Rectal smooth muscle tissue (tissue), 1 donor: ENCODE measurements around the gene FBXL17.
"Not testable (repeated sequence)": the region's sequence is repeated elsewhere in the genome, so short reads cannot be mapped to it uniquely, and the experiment has no call there.

Experiments used
- H3K27ac ChIP-seq: one replicate; pipeline ENCODE4 v1.7.0; 2013; ENCODE audit warnings: low read depth, low read length, inconsistent platforms
- H3K27me3 ChIP-seq: one replicate; pipeline ENCODE4 v1.7.0; 2013; ENCODE audit warnings: low read length; ENCODE audit not compliant: control insufficient read depth, insufficient read depth
- H3K36me3 ChIP-seq: one replicate; pipeline ENCODE4 v1.7.0; 2013; ENCODE audit warnings: low read length; ENCODE audit not compliant: control insufficient read depth, insufficient read depth
- H3K4me1 ChIP-seq: one replicate; pipeline ENCODE4 v1.7.0; 2013; ENCODE audit warnings: low read length; ENCODE audit not compliant: control insufficient read depth, insufficient read depth
- H3K4me3 ChIP-seq: one replicate; pipeline ENCODE4 v1.7.0; 2013; ENCODE audit warnings: low read length
- H3K9ac ChIP-seq: one replicate; pipeline ENCODE4 v1.7.0; 2013; ENCODE audit warnings: low read length

FBXL17 gene

GRCh38 chr5:108206707-108207106 is 175.2 kb downstream of the FBXL17 start:
- Histone ChIP-seq H3K27me3 (no peaks in the 10 kb centered on the region), H3K4me3 (no peak overlapping the region), H3K4me1 (no peaks in the 10 kb centered on the region), H3K36me3 (no peaks in the 10 kb centered on the region), H3K9ac (no peak overlapping the region), H3K27ac (no peak overlapping the region)

- Histone ChIP-seq H3K4me3 (no peak overlapping the region), H3K9ac (no peak overlapping the region), H3K27ac (no peak overlapping the region), H3K4me1 (no peaks in the 10 kb centered on the region), H3K36me3 (no peaks in the 10 kb centered on the region), H3K27me3 (no peaks in the 10 kb centered on the region)
Observed at GRCh38 chr5:108201721-108202120, 180.2 kb downstream of the FBXL17 start.

GRCh38 chr5:108196276-108196675 is 185.6 kb downstream of the FBXL17 start:
- Histone ChIP-seq H3K4me1 (no peaks in the 10 kb centered on the region), H3K27ac (no peak overlapping the region), H3K36me3 (no peaks in the 10 kb centered on the region), H3K27me3 (no peaks in the 10 kb centered on the region), H3K4me3 (no peak overlapping the region), H3K9ac (no peak overlapping the region)

- Histone ChIP-seq H3K4me3 (no peak overlapping the region), H3K9ac (no peak overlapping the region), H3K27me3 (no peaks in the 10 kb centered on the region), H3K27ac (no peak overlapping the region), H3K36me3 (no peaks in the 10 kb centered on the region), H3K4me1 (no peaks in the 10 kb centered on the region)
Observed at GRCh38 chr5:108193021-108193795, 188.7 kb downstream of the FBXL17 start.

GRCh38 chr5:108184940-108185339 is 197.0 kb downstream of the FBXL17 start:
- no peaks in the 10 kb centered on the region for H3K27me3 ChIP-seq
- no peaks in the 10 kb centered on the region for H3K4me1 ChIP-seq
- no peak overlapping the region for H3K9ac ChIP-seq
- no peak overlapping the region for H3K4me3 ChIP-seq
- H3K27ac ChIP-seq, result no peak overlapping the region
- no peaks in the 10 kb centered on the region for H3K36me3 ChIP-seq

GRCh38 chr5:108181975-108182374 is 199.9 kb downstream of the FBXL17 start:
- no peaks in the 10 kb centered on the region for H3K4me1 ChIP-seq
- no peak overlapping the region for H3K27ac ChIP-seq
- no peaks in the 10 kb centered on the region for H3K36me3 ChIP-seq
- no peak overlapping the region for H3K9ac ChIP-seq
- no peaks in the 10 kb centered on the region for H3K27me3 ChIP-seq
- no peak overlapping the region for H3K4me3 ChIP-seq

- Histone ChIP-seq H3K36me3 (no peaks in the 10 kb centered on the region), H3K27me3 (no peaks in the 10 kb centered on the region), H3K9ac (no peak overlapping the region), H3K27ac (no peak overlapping the region), H3K4me3 (no peak overlapping the region), H3K4me1 (no peaks in the 10 kb centered on the region)
Observed at GRCh38 chr5:108174286-108174685, 207.6 kb downstream of the FBXL17 start.

GRCh38 chr5:108171759-108172158 is 210.1 kb downstream of the FBXL17 start:
- Histone ChIP-seq H3K27me3 (no peaks in the 10 kb centered on the region), H3K9ac (no peak overlapping the region), H3K36me3 (no peaks in the 10 kb centered on the region), H3K4me1 (no peaks in the 10 kb centered on the region), H3K27ac (no peak overlapping the region), H3K4me3 (no peak overlapping the region)

GRCh38 chr5:108168915-108169314 is 213.0 kb downstream of the FBXL17 start:
- Histone ChIP-seq H3K4me3 (no peak overlapping the region), H3K36me3 (no peaks in the 10 kb centered on the region), H3K9ac (no peak overlapping the region), H3K27me3 (no peaks in the 10 kb centered on the region), H3K27ac (no peak overlapping the region), H3K4me1 (no peaks in the 10 kb centered on the region)

GRCh38 chr5:108167174-108167573 is 214.7 kb downstream of the FBXL17 start:
- H3K4me3 ChIP-seq, result no peak overlapping the region
- H3K36me3 ChIP-seq, result no peaks in the 10 kb centered on the region
- no peak overlapping the region for H3K27ac ChIP-seq
- no peaks in the 10 kb centered on the region for H3K27me3 ChIP-seq
- no peaks in the 10 kb centered on the region for H3K4me1 ChIP-seq
- no peak overlapping the region for H3K9ac ChIP-seq

GRCh38 chr5:108164574-108164973 is 217.3 kb downstream of the FBXL17 start:
- Histone ChIP-seq H3K27me3 (no peaks in the 10 kb centered on the region), H3K9ac (no peak overlapping the region), H3K4me3 (no peak overlapping the region), H3K4me1 (no peaks in the 10 kb centered on the region), H3K36me3 (no peaks in the 10 kb centered on the region), H3K27ac (no peak overlapping the region)

GRCh38 chr5:108152854-108153253 is 229.0 kb downstream of the FBXL17 start:
- not testable (repeated sequence) for H3K27ac ChIP-seq, H3K4me3 ChIP-seq, H3K36me3 ChIP-seq, H3K4me1 ChIP-seq, H3K9ac ChIP-seq, H3K27me3 ChIP-seq

GRCh38 chr5:108149369-108149768 is 232.5 kb downstream of the FBXL17 start:
- Histone ChIP-seq H3K4me3 (no peak overlapping the region), H3K27ac (no peak overlapping the region), H3K36me3 (no peaks in the 10 kb centered on the region), H3K27me3 (no peaks in the 10 kb centered on the region), H3K9ac (no peak overlapping the region), H3K4me1 (no peaks in the 10 kb centered on the region)
